Measurements from ENCODE around the gene BEX2. TPM values are rescaled to one million over a fixed set of nuclear protein-coding genes. Genes with fewer than 3 reads are reported as not detected.
"Not testable (repeated sequence)": the region's sequence is repeated elsewhere in the genome, so short reads cannot be mapped to it uniquely, and the experiment has no call there.

Gene BEX2
- total RNA-seq, result 10 to 100 TPM in 2 of 5 donors, under 1 TPM in 1, not detected in 2; 0.87 to 83.3 (median 20.0) TPM
- 10 to 100 TPM; 16.9 to 29.1 (median 20.8) TPM for polyA plus RNA-seq
- long read RNA-seq, donor 1, partial matches to known transcripts, result 165 of 168 reads
- long read RNA-seq, donor 1, other reads (novel, unspliced or antisense), result 0 of 168 reads
- long read RNA-seq, donor 2, transcript BEX2-202 (3 exons, 899 nt), result major isoform, 14 of 353 reads
- long read RNA-seq, donor 2, partial matches to known transcripts, result 333 of 353 reads
- long read RNA-seq, donor 2, other reads (novel, unspliced or antisense), result 6 of 353 reads
- long read RNA-seq, donor 3, transcript BEX2-202 (3 exons, 899 nt), result major isoform, 6 of 6 reads
- long read RNA-seq, donor 3, partial matches to known transcripts, result 0 of 6 reads
- long read RNA-seq, donor 3, other reads (novel, unspliced or antisense), result 0 of 6 reads
- long read RNA-seq, donor 4, partial matches to known transcripts, result 74 of 84 reads
- long read RNA-seq, donor 4, other reads (novel, unspliced or antisense), result 9 of 84 reads
- long read RNA-seq, donor 5, transcript BEX2-202 (3 exons, 899 nt), result major isoform, 19 of 689 reads
- long read RNA-seq, donor 5, partial matches to known transcripts, result 651 of 689 reads
- long read RNA-seq, donor 5, other reads (novel, unspliced or antisense), result 15 of 689 reads
- long read RNA-seq, donor 6, transcript BEX2-202 (3 exons, 899 nt), result major isoform, 32 of 35 reads
- long read RNA-seq, donor 6, partial matches to known transcripts, result 0 of 35 reads
- long read RNA-seq, donor 6, other reads (novel, unspliced or antisense), result 0 of 35 reads
- long read RNA-seq, donor 7, transcript BEX2-202 (3 exons, 899 nt), result major isoform, 13 of 268 reads
- long read RNA-seq, donor 7, partial matches to known transcripts, result 247 of 268 reads
- long read RNA-seq, donor 7, other reads (novel, unspliced or antisense), result 6 of 268 reads
- long read RNA-seq, donor 8, transcript BEX2-202 (3 exons, 899 nt), result major isoform, 7 of 333 reads
- long read RNA-seq, donor 8, partial matches to known transcripts, result 313 of 333 reads
- long read RNA-seq, donor 8, other reads (novel, unspliced or antisense), result 12 of 333 reads
- long read RNA-seq, donor 9, transcript BEX2-202 (3 exons, 899 nt), result major isoform, 13 of 482 reads
- long read RNA-seq, donor 9, partial matches to known transcripts, result 439 of 482 reads
- long read RNA-seq, donor 9, other reads (novel, unspliced or antisense), result 30 of 482 reads
- long read RNA-seq, donor 10, transcript BEX2-202 (3 exons, 899 nt), result major isoform, 9 of 192 reads
- long read RNA-seq, donor 10, partial matches to known transcripts, result 181 of 192 reads
- long read RNA-seq, donor 10, other reads (novel, unspliced or antisense), result 0 of 192 reads

DNA sequence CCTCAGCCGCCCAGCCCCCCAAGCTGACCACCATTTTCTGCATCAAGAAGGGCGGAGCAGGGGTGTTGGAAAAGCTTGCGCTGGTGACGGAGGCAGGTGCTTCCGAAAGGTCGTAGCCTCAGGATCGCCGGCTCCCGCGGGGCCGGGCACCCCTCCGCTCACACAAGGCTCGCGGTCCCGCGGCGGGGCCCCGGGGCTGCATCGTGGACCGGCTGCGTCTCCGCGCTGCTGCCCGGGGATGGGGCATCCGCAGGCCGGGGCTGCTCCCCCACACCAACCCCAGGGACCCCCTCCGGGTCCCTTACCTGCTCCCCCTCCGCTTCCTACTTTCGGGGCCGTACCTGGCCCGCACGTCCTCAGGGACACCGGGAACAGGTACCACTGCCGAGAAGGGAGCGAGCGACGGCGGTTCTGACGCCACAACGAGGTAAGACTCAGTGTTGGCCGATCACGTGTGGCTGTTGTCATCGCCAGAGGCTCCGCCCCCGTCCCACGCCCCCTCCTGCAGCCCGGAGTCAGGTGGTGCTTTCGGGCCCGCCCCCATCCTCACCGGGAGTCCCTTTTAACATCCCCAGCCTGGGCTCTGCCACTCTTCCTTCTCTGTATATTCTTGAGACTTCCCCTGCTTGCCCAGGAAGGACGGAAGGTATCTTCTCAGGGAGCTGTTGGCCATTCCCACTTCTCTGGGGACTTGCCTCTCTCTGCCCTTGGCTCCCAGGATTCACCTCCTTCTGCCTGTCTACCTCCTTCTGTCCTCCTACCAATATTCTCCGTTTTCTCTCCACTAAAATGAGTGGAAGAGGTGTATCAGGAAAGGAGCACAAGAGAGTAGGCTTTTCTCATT, at the start of gene BEX2:
BEX2 (minus strand) TSS at position 436 of the 844 bp plus-strand sequence. CDS start 1,014 bp downstream, outside the sequence.
- 1 to 36% (median 10%) methylated on average over 15 to 49 of the region's 52 CpGs for WGBS, 5 donors
- intact Hi-C loops (cut with DNase I; ENCODE audit: low total_unique reads), result no loop called here
- TF ChIP-seq, protein P1, sequence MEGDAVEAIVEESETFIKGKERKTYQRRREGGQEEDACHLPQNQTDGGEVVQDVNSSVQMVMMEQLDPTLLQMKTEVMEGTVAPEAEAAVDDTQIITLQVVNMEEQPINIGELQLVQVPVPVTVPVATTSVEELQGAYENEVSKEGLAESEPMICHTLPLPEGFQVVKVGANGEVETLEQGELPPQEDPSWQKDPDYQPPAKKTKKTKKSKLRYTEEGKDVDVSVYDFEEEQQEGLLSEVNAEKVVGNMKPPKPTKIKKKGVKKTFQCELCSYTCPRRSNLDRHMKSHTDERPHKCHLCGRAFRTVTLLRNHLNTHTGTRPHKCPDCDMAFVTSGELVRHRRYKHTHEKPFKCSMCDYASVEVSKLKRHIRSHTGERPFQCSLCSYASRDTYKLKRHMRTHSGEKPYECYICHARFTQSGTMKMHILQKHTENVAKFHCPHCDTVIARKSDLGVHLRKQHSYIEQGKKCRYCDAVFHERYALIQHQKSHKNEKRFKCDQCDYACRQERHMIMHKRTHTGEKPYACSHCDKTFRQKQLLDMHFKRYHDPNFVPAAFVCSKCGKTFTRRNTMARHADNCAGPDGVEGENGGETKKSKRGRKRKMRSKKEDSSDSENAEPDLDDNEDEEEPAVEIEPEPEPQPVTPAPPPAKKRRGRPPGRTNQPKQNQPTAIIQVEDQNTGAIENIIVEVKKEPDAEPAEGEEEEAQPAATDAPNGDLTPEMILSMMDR (IDR thresholded peaks at IDR 0.05), result no peak
- TF ChIP-seq POLR2AphosphoS5 (IDR thresholded peaks at IDR 0.05), result peak; percentile 52 to 90 (median 86)
- no peak for TF ChIP-seq EP300 (IDR thresholded peaks at IDR 0.05)
- TF ChIP-seq POLR2A (IDR thresholded peaks at IDR 0.05), result peak in 1 of 4 donors; percentile 41
- Histone ChIP-seq H3K9me3 (no peaks in the 10 kb centered on the region), H3K4me1 (peaks cover 0 to 5% (median 0%) of the 10 kb centered on the region in 4 donors), H3K36me3 (no peaks in the 10 kb centered on the region), H3K27ac (peak within 1 kb of the TSS; percentile 25 to 71 (median 35)), H3K4me3 (peak within 1 kb of the TSS; percentile 50 to 64 (median 58)), H3K27me3 (peaks cover 0 to 12% (median 0%) of the 10 kb centered on the region in 3 donors)
- peak; percentile 86 to 93 for DNase-seq

DNA sequence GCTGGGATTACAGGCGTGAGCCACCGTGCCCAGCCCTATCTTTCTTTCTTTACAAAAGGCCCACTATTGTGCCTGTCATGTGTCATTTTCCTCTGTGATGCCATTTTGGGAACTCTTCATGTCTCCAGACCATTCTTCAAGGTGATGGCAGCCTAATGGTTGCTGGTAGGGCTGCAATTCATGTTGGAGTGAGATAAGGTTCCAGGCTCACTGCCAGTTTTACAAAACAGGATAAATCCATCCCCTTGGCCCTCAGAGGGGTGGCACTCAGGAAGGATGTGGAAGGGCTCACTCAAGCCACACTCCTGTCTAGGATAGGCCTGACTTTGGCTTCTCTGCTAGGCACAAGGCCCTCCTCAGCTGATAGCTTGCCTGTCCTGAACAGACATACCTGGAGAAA, 49.3 kb upstream of the BEX2 start:
- Histone ChIP-seq H3K4me1 (peaks cover 0 to 6% (median 0%) of the 10 kb centered on the region in 4 donors), H3K27ac (no peak overlapping the region), H3K27me3 (peaks cover 0 to 17% (median 0%) of the 10 kb centered on the region in 3 donors), H3K9me3 (no peaks in the 10 kb centered on the region), H3K36me3 (no peaks in the 10 kb centered on the region), H3K4me3 (no peak overlapping the region)
- TF ChIP-seq POLR2A (IDR thresholded peaks at IDR 0.05), result no peak
- TF ChIP-seq, protein P1 (IDR thresholded peaks at IDR 0.05), result no peak
- TF ChIP-seq POLR2AphosphoS5 (IDR thresholded peaks at IDR 0.05), result no peak
- TF ChIP-seq EP300 (IDR thresholded peaks at IDR 0.05), result no peak
- WGBS, 5 donors, result 72 to 98% (median 90%) methylated on average over 2 of the region's 2 CpGs; no CpG with 5 or more reads in 1 of the 5 donors
- intact Hi-C loops (cut with DNase I; ENCODE audit: low total_unique reads), result no loop called here
- peak in 1 of 2 donors; percentile 35 for DNase-seq

DNA sequence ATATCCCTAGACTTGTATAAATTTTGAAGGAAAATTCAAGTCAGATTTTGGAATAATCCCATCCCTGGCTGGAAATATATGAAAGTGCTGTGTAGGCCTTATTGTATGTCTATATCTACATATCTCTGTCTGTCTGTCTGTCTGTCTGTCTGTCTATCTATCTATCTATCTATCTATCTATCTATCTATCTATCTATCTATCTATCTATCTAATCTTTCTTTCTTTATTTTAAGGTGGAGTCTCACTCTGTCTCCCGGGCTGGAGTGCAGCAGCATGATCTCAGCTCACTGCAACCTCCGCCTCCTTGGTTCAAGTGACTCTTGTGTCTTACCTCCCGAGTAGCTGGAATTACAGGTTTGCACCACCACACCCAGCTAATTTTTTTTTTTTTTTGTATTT, 48.8 kb upstream of the BEX2 start:
- 71 to 87% (median 82%) methylated on average over 3 of the region's 3 CpGs for WGBS, 5 donors
- intact Hi-C loops (cut with DNase I; ENCODE audit: low total_unique reads), result not testable (repeated sequence)

DNA sequence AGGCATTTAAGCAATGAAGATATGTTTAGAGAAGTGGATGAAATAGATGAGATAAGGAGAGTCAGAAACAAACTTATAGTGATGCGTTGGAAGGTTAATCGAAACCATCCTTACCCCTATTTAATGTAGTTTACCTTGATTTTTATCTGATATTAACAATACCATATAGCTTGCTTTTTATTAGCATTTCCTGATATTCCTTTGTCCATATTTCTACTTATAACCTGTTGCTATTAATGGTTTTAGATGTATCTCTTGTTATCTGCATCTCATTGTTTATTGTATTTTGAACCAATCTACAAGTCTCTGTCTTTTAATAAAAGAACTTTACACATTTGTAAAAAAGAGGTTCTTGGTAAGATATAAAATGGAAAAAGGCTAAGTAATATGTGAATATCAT, 47.1 kb upstream of the BEX2 start:
- Histone ChIP-seq H3K27me3 (peaks cover 0 to 13% (median 0%) of the 10 kb centered on the region in 3 donors), H3K9me3 (no peaks in the 10 kb centered on the region), H3K4me1 (peaks cover 0 to 6% (median 0%) of the 10 kb centered on the region in 4 donors), H3K27ac (peak overlapping the region in 2 of 5 donors; percentile 84 to 90), H3K36me3 (no peaks in the 10 kb centered on the region), H3K4me3 (peak overlapping the region in 2 of 4 donors; percentile 50 to 55)
- TF ChIP-seq POLR2A (IDR thresholded peaks at IDR 0.05), result no peak
- TF ChIP-seq POLR2AphosphoS5 (IDR thresholded peaks at IDR 0.05), result no peak
- TF ChIP-seq EP300 (IDR thresholded peaks at IDR 0.05), result no peak
- TF ChIP-seq, protein P1 (IDR thresholded peaks at IDR 0.05), result no peak
- WGBS, 5 donors, result 82 to 85% (median 84%) methylated on average over 2 of the region's 2 CpGs
- intact Hi-C loops (cut with DNase I; ENCODE audit: low total_unique reads), result no loop called here
- DNase-seq, result no peak

More for the DNA sequence above, 48.8 kb upstream of the BEX2 start:
- not testable (repeated sequence) for H3K36me3 ChIP-seq, DNase-seq, H3K4me1 ChIP-seq, H3K27ac ChIP-seq, H3K9me3 ChIP-seq, H3K4me3 ChIP-seq
- peaks cover 0 to 17% (median 0%) of the 10 kb centered on the region in 3 donors for H3K27me3 ChIP-seq

Data from stomach (tissue), 19 donors.